Panc1 (cell line): ENCODE data around the gene ZNF616.

Source experiments
- CTCF ChIP-seq: fragments of 450-650 bp; IDR thresholded peaks from 2 replicates; pipeline ENCODE4 v1.5.1; 2017; ENCODE audit warnings: mild to moderate bottlenecking
- SIN3A ChIP-seq: IDR thresholded peaks from 2 replicates; pipeline ENCODE4 v1.6.1; 2012; ENCODE audit warnings: low read depth, mild to moderate bottlenecking, low read length, moderate library complexity, borderline replicate concordance; ENCODE audit not compliant: insufficient read depth

DNA sequence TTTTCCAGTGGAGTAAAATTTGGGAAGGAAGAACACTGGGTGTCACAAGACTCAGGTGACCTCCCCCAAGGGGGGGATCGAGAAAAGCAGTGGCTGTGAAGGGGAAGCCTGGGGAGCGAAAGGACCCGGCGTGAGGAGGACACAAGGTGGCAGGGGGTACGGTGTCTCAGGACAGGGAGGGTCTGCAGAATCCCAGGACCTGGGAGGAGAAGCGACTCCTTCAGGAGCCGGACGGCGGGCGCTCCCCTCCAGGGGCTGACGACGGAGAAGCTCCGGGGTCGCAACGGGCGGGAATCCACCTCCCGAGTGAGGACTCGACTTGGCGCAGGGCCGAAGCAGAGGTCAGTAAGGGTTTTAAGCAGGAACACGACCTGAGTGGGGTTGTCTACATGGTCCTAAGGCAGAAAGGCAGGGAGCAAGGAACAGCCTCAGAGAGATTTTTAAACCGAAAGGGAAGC is 31.2 kb upstream of the ZNF616 start:
- no peak for TF ChIP-seq SIN3A
- no peak for TF ChIP-seq CTCF
